ENCODE measurements around the gene ARMC5.
"Not testable (repeated sequence)": the region's sequence is repeated elsewhere in the genome, so short reads cannot be mapped to it uniquely, and the experiment has no call there.

The ARMC5 gene

GRCh38 chr16:31478956-31479355 is 19.7 kb downstream of the ARMC5 start:
- no peak for DNase-seq

GRCh38 chr16:31479751-31480150 is 20.4 kb downstream of the ARMC5 start:
- DNase-seq = no peak

GRCh38 chr16:31480851-31481536 is 21.7 kb downstream of the ARMC5 start:
- DNase-seq = no peak

- DNase-seq = no peak
Measured at GRCh38 chr16:31483081-31483480, 23.8 kb downstream of the ARMC5 start, which contains the start of gene SLC5A2. SLC5A2 (plus strand) TSS chr16:31483123; CDS start chr16:31483137, 14 bp downstream.

GRCh38 chr16:31484048-31484447 is 24.7 kb downstream of the ARMC5 start:
- not testable (repeated sequence) for DNase-seq

- DNase-seq = no peak
Measured at GRCh38 chr16:31484491-31485171, 25.3 kb downstream of the ARMC5 start.

GRCh38 chr16:31485571-31485970 is 26.3 kb downstream of the ARMC5 start:
- no peak for DNase-seq

GRCh38 chr16:31486045-31486444 is 26.7 kb downstream of the ARMC5 start:
- DNase-seq = no peak

- DNase-seq = no peak
Measured at GRCh38 chr16:31487071-31487719, 27.9 kb downstream of the ARMC5 start.

- peak; percentile 86 for DNase-seq
Measured at GRCh38 chr16:31487720-31488467, 28.6 kb downstream of the ARMC5 start.

GRCh38 chr16:31488468-31489297 is 29.4 kb downstream of the ARMC5 start:
- DNase-seq = no peak

- no peak for DNase-seq
Measured at GRCh38 chr16:31489298-31489564, 29.9 kb downstream of the ARMC5 start.

GRCh38 chr16:31489616-31490584 is 30.6 kb downstream of the ARMC5 start:
- no peak for DNase-seq

GRCh38 chr16:31491778-31492418 is 32.6 kb downstream of the ARMC5 start:
- DNase-seq = no peak

- no peak for DNase-seq
Measured at GRCh38 chr16:31493506-31494125, 34.3 kb downstream of the ARMC5 start.

GRCh38 chr16:31496670-31497069 is 37.4 kb downstream of the ARMC5 start:
- DNase-seq = no peak

GRCh38 chr16:31498493-31498892 is 39.2 kb downstream of the ARMC5 start:
- no peak for DNase-seq

GRCh38 chr16:31499928-31500327 is 40.6 kb downstream of the ARMC5 start:
- DNase-seq = no peak

- no peak for DNase-seq
Measured at GRCh38 chr16:31501226-31501965, 42.1 kb downstream of the ARMC5 start.

- no peak for DNase-seq
Measured at GRCh38 chr16:31501966-31502348, 42.7 kb downstream of the ARMC5 start.

Data from CD4-positive, alpha-beta T cell treated with Interleukin-17A for 1 hour (primary cell).